D341Med (cell line): ENCODE results near the gene JAKMIP1.

Experiments
- DNase-seq: peaks from one replicate; pipeline ENCODE4 v3.0.0; 2012; ENCODE audit warnings: low spot score

JAKMIP1 gene

DNA sequence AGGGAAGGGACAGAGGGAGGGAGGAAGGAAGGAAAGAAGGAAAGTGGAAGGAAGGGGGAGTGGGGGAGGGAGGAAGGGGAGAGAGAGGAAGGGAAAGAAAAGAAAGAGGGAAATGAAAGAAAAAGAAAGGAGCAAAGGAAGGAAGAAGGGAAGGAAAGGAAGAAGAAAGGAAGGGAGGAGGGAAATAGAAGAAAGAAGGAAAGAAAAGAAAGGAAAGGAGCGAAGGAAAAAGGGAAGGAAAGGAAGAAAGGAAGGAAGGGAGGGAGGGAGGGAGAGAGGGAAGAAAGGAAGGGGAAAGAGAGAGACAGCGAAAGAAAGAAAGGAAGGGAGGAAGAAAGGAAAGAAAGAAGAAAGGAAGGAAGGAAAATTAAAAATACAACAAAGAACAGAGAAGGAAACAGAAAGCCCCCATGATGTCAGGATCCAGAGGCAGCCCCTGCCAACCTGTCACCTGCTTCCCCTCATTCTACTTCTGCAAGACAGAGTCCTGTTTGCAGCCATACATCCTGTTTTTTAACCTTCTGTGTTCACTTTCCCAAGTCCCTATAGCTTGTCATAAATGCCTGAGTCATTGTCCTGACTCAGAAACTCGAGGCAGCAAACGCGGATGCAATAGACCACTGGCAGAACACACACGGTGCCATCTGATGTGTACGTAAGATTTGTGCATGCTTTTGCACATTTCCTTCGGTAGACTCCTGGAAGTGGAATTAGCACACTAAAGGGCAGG lies 105.2 kb downstream of the JAKMIP1 start:
- no peak for DNase-seq

GRCh38 chr4:6093671-6094070 lies 106.7 kb downstream of the JAKMIP1 start:
- no peak for DNase-seq

- no peak for DNase-seq
Observed at GRCh38 chr4:6092971-6093370, 107.4 kb downstream of the JAKMIP1 start.

DNA sequence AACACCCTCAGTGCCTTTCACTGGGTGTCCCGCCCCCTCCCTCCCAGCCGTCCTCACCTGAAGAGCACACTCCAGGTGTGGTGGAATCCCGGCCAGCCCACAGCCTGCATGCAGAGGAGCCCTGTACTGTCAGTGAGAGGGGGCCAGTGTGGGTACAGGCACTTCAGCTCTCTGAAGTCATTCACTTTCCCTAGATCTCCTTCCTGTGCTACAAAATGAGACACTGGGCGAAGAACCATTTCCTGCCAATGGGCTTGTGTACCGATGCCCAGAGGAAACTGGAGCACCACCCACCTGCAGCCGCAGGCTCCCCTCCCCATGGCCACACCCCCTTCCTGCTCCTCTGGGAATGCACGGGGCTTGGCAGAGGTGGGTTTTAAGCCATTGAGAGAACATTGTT lies 108.2 kb downstream of the JAKMIP1 start:
- DNase-seq, result no peak

DNA sequence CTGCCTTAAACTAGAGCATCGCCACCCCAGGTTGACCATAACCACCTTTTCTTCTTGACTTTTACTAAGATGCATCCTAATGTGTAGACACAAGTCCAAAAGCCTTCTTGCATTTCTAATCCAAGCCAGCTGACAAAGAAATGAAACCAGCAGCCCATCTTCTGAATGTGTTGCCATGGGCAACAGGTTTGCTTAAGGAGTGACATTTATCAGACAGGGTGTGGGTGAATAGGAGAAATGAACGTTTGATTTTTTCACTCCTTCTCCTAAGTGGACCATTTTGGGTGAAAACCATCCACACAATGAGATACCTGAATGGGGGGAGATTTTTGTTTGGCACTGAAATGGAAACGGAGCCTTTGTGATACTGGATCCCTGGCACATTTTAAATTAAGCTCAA lies 109.4 kb downstream of the JAKMIP1 start:
- no peak for DNase-seq

GRCh38 chr4:6088950-6089349 lies 111.4 kb downstream of the JAKMIP1 start:
- DNase-seq, result no peak

GRCh38 chr4:6087669-6088341 lies 112.5 kb downstream of the JAKMIP1 start:
- DNase-seq, result peak; percentile 74

DNA sequence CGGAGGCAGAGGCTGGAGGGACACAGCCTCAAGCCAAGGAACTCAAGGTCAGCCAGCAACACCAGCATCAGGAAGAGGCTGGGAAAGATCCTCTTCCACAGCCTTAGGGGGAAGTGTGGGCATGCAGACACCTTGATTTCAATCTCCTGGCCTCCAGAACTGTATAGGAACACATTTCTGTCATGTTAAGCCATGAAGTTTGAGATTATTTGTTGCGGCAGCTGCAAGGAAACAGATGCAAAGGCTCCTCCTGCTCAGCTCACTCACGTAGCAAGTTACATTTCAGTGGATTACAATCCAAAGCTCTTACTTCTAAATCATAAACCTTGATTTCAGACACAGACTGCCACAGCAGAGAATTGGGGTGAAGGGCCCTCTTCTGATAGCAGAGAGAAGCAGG lies 113.5 kb downstream of the JAKMIP1 start:
- no peak for DNase-seq

- DNase-seq, result no peak
Observed at GRCh38 chr4:6085691-6086628, 114.4 kb downstream of the JAKMIP1 start.

- no peak for DNase-seq
Observed at GRCh38 chr4:6085028-6085690, 115.2 kb downstream of the JAKMIP1 start.

- DNase-seq, result no peak
Observed at GRCh38 chr4:6079965-6080364, 120.4 kb downstream of the JAKMIP1 start.

DNA sequence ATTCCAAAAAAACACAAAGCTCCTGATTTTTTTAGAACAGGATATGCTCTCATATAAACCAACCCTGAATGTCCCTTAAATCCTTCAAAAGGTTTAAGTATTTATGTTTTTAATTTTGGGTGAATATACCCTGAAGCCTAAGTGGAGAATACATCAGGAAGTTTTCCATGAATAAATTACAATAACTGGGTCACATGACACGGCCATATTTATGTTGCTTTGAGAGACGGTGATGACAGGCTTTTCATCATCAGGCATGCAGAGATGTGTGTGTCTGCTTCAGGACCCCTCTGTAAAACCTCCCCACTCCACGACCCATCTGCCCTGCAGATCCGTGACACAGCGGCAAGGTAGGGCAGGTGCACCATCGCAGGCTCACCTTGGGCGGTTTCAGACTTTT lies 121.8 kb downstream of the JAKMIP1 start:
- DNase-seq, result no peak

- DNase-seq, result peak; percentile 50
Observed at GRCh38 chr4:6076391-6076790, 124.0 kb downstream of the JAKMIP1 start.

GRCh38 chr4:6074758-6075157 lies 125.6 kb downstream of the JAKMIP1 start:
- no peak for DNase-seq

DNA sequence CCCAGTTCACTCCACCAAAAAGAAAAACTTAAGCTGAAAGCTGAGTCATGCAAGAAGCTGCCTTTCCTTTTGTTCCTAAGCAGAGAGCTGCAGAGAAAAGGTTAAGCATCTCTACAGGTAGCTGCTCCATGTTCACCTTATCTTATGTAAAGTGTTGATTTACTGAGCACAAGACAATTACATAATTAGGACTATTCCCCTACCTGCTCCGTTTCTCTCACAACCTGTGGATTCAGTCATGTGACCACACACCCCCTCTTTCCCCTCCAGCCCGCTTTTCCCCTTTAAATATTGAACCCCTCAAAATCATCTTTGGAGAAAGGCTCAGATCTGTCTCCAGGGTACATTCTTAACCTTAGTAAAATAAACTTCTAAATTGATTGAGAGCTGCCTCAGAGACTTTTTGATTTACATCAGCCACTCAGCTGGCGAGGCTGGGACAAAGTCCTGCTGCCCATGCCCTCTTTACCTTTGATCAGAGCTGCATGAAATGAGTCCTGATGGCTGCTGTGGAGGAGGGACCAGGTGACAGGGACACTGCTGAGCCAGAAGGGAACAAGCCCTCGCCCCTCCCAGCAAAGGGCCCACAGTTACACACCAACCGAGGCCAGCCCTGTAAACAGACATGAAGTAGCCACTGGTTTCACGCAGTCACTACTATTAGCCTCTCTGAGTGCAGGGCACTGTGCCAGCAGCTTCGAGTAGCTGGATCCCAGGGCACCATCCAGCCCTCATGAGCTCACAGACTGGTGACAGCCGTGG lies 128.2 kb downstream of the JAKMIP1 start:
- DNase-seq, result no peak

DNA sequence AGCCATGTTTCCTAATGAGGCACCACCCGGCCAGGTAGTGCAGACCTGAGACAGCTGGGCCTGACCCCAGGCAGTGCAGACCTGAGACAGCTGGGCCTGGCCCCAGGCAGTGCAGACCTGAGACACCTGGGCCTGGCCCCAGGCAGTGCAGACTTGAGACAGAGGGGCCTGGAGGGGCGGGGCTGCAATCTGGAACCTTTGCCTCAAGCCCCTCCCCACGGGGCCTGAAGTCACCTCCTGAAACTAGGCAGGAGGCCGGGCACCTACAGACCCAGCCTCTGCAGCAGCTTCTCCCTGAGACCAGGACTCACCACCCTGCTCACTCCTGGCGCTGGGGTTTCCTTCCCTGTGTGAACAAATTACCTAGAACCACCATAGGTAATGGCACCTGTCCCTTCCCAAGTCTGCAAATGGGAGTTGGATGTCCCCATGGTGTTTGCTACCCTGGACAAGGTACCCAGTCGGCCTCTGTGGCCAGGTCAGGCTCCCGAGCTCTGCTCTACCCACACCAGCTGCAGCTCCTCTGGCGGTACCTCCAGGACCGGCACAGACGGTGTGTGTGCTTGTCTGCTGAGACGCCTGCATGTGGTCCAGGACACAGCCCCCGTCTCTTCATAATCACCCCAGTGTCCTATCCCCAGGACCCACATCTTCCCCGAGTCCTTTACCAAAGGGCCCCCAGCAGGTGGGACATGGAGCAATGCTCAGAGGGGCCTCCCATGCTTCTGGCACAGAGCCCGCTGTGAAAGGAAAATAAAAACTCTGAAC lies 129.0 kb downstream of the JAKMIP1 start:
- no peak for DNase-seq

DNA sequence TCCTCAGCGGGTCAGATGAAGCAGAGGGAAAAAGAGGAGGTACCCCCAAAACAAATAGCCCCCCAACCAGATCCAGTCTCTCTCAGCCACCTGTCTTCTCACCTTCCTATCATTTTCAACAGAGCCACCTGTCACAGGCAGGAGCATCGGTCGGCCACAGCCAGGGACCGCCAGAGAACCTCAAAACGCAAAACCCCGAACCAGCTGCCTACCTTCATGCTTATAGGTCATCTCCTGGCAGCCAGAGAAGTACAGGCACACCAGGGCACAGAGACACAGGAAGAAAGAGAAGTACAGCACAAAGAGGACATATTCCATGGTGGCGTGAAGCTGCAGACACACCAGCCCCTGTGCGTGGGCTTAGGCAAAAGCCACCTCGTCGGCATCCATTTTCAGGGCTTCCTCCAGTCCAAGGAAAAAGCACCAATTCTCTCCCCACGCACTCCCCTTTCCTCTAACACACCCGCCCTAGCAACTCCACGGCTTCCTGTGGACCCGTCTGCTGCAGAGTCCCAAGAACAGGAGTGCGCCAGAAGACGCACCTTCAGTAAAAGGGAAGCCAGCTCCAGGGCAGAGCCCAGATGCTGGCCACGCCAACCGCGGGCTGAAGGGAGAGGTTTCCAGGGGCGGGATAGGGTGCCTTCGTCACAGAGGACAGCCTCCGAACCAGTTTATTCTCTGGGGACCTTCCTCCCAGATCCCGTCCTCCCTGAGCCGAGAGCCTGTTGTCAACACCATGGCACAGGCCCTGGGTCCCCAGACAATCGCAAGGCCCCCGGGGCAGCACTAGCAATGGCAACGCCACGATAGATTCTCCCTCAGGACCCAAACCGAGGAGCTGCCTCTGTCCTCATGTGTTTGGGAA lies 130.3 kb downstream of the JAKMIP1 start:
- DNase-seq, result no peak

DNA sequence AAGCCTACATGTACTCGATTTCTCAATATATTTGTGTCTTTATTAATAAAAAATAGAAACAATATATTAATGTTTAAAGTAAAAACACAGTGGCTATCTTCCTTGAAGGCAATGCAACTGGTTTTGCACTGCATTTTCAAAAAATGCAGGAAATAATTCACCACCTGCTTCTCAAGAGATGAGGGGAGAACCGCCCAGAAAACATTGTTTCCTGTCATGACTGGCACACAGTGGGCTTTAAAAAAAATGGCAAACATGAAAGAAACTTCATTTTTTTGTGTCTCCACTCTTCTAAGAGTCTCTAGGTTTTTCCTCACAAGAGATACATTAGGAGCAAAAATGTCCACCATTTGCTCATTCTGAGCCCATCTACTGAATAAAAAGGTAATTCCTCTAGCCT lies 131.4 kb downstream of the JAKMIP1 start:
- DNase-seq, result no peak

DNA sequence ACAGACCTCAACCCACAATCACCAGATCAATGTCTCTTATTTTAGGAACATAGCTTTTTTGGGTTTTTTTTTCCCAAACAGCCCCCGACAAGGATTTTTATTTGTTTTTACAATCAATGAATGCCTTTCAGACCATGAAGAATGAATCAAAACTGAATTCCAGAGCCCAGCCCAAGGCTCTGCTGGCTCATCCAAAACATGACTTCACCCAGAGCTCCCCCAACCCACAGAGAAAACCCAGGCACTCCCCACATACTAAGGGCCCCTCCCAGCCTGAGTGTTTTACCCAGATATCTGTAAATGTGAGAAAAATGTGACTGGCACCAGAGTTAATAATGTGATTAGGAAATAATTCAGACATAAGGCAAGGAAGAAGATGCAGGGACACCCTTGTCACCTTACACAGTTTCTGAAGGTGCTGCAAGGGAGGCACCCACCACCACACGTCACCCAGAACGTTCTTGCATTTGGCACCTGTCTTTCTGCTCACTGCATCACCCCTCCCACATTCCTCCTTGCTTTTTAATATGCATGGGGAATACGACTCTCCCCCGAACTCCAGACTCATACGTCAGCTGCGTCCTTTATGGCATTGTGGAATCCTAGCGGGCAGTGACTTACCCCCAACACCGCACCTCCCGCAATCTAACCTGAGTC lies 134.3 kb downstream of the JAKMIP1 start:
- no peak for DNase-seq
